GM18507 (cell line): ENCODE measurements around the gene CTDSPL.

ENCODE experiments used
- DNase-seq: peaks from one replicate; pipeline ENCODE4 v3.0.0; 2011; ENCODE audit warnings: low read depth; ENCODE audit not compliant: insufficient read length; ENCODE audit errors: extremely low spot score
- FAIRE-seq: peaks from 2 replicates; lab custom pipeline; 2011; peaks lifted over from hg19 to GRCh38; lab: Jason Lieb, UNC

CTDSPL gene

DNA sequence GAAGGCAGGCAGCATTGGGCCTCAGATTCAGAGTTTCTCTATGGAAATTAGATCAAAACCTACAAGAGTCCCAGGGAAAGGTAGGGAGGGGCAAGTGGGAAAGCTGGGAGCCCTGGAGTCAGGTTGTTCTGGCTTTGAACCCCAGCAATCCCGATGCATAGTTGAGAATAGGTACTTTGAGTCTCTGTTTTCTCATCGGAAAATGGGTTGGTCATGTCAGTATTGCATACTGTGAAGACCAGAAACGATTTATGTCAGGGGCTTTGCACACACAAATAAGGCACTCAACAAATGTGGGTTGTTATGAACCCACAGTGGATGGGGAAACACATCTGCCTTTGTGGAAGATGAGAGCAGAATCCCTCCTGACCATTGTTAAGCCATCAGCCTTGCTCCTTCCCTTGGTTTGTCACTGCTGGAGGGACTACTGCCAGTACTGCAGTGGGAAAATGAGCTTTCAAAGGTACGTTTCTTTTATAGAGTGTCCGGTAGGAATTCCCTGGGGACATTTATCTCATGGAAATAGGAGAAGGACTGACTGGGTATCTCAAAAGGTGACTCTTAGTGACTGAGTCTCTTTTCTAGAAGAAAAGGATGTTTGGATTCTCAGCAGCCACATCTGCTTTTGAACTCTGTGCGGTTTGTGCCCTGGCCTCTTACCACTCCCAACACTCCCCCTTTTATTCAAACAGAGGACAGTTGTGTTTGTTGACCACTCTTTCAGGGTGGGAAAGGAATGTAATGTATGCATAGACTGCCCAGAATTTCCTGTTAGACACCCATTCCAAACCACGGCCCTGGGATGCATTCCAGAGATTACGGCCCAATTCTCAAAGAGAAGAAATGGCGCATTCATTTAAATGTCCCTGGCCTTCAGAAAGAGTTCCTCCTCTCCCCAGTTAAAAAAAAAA, 74.3 kb downstream of the CTDSPL start:
- FAIRE-seq (no peak), DNase-seq (no peak)

DNA sequence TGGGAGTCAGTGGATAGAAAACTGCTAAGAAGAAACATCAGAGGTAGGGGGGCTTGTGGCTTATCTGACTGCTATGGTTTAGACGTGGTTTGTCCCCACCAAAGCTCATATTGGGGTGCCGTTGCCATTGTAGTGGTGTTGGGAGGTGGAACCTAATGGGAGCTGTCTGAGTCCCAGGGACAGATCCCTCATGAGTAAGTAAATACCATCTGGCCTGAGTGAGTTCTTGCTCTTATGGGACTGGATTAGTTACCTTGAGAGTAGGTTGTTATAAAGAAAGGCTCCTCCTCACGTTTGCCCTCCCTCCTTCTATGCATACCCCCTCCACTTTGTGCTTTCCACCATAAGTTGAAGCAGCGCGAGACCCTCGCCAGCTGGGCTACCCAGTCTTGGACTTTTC, 75.5 kb downstream of the CTDSPL start:
- DNase-seq (no peak), FAIRE-seq (no peak)

DNA sequence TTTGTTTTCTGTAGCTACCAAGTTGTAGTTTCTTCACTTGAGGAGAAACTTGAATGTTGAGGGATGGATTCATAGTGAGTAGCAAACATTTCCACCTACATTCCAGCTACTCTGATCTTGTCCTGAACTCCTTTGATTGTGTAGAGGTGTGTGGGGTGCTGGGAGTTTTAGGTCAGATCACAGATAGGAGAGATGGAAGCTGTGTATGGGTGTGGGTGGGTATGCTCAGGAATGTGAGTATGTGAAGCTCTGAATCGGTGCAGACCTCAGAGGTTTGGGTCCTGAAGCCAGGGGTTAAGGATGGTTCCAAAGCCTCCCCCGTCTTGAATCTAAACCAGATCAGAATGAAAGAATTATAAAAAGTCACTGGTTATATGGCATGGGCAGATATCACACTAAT, 76.3 kb downstream of the CTDSPL start:
- no peak for FAIRE-seq

DNA sequence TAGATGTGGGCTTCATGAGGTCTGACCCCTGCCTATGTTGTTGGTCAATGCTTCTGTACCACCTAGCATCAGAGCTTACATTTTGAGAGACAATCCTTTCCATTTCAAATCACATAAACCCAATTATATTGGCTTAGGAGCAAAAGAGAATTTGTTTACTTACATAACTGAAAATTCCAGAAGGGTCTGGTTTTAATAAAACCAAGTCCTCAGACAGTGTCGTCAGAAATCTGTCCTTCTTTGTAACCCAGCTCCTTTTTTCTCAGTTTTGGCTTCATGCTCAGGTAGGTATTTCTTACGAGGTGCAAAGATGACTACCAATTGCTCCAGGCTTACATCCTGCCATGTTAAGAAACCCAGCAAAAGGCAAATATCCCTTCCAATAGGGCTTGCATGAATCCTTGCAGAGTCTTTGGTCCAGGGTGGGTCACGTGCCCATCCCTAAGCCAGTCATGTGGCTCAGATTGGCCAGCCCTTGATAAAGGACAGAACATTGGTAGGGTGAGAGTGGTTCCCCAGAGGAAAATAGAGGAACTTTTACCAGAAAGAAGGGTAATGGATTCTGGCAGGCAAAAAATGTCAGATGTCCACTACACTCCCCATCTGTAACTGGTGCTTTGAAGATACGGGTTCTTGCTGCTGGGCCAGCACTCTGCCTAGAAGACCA, 78.7 kb downstream of the CTDSPL start:
- no peak for FAIRE-seq
- DNase-seq: no peak

More for the DNA sequence above, 76.3 kb downstream of the CTDSPL start:
- DNase-seq: no peak

DNA sequence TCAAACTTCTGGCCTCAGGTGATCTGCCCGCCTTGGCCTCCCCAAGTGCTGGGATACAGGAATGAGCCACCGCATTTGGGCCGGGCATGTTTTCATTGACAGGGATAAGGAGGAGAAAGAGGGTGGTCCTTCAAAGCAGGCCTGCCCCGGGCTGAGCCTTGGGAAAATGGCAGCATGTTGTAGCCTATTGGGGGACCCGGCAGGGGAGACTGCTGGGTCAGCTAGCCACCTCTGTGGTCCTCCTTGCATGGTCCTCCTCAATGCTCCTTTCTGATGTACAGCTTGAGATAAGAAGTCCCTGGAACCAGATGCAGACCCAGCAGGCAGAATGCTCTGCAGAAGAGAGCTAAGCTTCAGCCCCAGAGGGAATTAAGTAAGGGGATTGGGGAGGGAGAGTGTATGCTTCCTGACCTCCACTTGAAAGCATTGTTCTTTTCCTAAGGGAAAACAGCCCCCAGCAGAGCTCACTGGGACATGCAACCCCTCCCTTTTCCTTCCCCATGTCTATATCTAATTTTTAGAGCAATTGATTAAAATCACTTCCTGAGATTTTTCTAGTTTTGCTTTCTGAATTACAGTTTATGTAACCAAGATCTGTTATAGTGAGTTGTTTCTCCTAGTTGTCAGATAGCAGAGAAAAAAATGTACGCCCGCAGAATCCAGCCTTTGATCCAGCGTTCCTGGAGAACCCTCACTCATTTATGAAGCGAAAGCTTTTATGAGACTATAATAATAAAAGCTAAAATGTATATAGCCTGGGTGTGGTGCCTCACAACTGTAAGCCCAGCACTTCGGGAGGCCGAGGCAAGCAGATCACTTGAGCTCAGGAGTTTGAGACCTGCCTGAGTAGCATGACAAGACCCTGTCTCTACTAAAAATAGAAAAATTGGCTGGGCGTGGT, 80.2 kb downstream of the CTDSPL start:
- no peak for DNase-seq
- no peak for FAIRE-seq

DNA sequence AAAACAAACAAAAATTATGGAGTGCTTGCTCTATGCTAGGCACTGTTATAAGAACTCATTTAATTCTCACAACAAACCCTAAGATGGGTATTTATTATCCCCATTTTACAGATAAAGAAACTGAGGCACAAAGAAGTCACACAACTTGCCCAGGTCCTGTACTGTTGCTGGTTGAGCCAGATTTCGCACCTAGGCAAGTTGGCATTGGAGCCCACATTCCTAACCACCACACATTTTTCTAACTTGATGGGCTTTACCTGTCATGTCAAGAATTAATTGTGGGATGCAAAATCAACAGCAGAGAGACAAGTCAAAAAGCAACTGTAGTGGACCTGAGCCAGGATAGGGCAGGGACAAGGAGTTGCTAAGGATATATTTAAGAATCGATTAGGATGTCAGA, 81.0 kb downstream of the CTDSPL start:
- FAIRE-seq (no peak), DNase-seq (no peak)

DNA sequence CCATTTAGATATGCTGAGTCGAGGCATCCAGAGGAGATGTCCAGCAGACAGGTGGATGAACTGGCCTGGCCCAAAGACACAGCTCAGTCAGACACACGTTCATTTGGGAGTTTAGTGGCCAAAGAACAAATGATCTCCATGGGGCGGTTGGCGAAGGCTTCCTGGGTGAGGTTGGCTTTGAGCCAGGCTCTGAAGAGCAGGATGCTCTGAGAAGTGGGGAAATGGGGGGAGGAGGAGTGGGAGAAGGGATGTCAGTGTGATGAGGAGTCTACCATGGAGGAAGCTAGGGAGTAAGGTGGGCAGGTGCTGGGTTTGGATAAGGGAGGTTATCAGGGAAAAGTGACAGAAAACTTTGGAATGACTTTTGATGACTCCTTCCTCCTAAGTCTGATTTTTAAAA, 81.4 kb downstream of the CTDSPL start:
- DNase-seq: no peak
- no peak for FAIRE-seq

DNA sequence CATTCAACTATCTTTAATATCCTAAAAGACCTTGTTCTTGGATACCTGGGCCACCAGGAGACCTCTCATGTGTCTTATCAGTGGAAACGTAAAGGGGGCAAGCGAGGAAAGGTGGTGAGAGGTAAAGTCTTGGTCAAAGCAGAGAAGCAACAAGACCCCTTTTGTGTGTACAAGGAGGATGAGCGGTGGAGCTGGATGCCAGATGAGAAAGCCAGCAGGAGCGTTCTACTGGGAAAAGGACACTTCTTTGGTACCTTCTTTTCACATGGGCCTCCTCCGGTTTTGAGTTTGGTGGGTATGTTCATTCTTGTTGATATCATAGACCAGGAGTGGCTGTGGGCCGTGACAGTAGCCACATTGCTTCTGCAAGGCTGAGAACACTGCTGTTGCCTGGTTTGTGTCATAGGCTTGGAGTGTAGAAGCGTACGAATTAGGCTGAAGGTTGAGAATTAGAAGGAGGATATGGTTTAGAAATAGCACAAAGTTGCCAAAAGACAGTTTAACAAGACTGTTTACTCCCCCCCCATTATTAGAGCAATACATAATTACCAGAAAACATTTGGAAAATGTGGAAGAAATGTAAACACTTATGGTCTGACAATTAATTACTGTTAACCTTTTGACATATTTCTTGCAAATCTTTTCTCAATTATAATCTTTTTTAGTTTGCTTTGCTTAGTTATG, 82.1 kb downstream of the CTDSPL start:
- FAIRE-seq: no peak

DNA sequence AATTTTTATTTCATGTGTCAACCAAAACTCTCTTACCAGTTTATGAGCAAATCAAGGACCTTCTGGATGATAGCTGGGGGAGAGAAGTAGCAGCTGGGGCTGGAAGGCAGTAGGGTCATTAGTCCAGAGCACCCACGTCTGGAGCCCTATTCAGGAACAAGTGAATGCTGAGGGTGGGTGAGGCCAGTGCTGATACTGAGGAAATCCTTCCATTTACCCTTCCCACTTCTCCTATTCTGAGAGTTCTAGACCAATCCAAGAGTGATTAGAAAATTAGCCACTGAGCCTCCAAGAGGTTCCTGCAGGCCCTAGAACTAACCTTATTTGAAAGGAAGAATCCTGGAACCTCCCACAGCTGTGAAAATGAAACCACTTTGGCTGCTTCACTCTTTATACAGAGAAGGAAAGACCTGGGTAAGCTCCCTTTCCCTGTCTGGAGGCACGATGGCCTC, 82.7 kb downstream of the CTDSPL start:
- DNase-seq (no peak), FAIRE-seq (no peak)

More for the DNA sequence above, 82.1 kb downstream of the CTDSPL start:
- DNase-seq: no peak

DNA sequence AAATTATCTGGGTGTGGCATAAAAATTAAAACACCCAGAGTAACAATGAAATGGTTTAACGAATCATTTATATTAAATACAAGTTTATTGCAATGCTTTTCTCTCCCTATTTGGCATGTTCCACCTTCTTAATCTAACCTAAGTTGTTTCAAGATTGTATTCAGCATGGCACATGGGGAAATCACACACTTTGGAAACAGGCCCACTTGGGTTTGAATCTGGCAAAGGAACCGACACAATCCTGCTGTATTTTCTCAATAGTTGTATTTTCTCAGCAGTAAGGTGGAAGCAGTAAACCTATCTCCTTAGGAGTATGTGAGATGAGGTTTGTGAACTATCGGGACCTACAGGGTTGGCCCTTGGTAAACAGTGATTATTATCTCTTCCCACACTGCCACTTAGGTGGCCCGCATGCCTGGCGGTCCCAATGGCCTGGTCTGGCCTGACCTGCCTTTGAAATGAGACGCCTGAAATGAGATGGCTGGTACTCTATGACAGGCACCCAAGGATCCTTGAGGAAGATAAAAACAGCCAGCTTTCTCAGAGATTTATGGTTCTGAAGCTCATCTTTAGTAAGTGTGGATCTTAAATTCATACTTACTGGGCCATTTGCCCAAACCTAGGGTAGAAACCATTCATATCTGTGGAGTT, 83.6 kb downstream of the CTDSPL start:
- DNase-seq (no peak), FAIRE-seq (no peak)

DNA sequence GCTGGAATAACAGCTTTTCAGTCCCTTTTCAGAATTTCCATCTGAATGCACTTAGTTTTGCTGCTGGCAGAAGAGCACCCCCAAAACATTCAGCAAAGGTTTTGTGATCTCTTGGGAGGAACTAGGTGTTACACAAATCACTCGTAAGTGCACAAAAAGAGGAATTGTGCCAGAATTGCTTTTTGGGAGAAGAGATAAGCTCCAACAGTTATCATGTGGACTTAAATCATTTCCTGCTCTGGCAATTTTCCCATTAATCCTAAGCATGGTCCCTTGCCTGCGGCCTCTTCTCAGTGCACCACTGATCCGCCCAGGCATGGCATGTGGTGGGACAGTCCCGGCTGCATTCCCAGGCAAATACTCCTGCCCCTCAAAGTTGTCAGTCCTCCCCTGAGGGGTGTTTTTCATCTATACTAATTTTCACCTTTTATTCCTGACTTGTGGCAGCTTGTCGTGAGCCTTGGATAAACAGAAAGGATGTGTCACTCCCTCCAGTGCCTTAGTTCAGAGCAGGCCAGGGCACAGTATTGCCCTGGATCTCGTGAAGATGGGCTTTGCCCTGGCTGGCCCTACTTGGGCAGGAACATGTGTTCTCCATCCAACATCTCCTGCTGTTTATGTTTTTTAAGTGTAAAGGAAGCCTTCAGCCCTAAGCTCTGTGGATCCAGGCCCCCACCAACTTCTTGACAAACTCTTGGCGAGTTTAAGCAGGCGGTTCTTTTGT, 84.3 kb downstream of the CTDSPL start:
- DNase-seq (no peak), FAIRE-seq (no peak)

DNA sequence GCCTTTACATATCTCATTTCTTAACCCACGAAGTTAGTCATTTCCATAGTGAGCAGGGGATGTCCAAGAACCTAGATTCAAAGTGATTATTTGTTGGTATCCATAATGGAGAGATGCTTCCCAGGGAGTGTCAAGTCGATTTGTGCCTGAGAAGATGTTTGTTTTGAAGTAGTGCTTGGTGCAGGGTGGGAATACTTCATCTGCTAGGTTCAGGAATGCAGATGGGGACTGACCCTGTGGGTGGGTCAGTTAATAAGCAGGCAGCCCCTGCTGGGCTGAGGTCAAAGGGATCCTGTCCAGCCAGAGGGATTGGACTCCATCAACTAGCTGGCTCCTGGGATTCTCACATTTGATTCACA, 84.8 kb downstream of the CTDSPL start:
- FAIRE-seq (no peak), DNase-seq (no peak)

DNA sequence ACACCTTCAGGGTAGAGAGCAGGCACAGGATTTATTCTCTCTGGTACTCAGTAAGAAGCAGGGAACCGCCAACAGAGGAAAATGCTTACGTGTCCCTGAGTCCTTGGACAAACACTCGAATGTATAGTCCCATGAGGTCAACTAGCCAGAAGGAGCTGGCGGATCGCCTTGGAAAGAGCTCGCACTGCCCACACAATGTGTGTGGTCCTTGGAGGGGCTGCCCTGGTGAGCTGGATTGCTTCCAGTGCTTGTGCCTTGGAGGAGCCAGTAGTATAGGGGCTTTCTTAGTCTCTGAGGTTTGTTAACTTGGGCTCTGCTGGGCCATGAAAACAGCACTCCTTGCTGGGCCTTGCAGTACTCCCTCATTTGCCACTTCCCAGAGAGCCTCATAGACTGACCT, 88.2 kb downstream of the CTDSPL start:
- DNase-seq: no peak

DNA sequence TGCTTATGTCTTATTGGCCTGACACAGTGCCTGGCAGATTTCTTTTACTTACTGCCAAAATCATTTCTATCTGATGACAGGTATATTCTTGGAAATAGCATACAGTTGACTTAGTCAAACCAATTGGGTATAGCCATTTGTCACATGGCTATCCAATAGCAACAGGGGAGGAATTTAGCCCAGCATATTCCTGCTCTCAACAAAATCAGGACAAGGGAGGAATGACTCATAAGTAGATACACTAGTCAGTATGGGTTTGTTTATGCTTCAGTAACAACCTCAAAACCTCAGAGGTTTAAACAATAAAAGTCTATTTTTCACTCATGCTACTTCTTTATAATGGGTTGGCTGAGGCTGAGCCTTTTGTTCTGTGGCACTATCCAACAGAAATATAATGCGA, 90.9 kb downstream of the CTDSPL start:
- DNase-seq: no peak
- FAIRE-seq: no peak

More for the DNA sequence above, 88.2 kb downstream of the CTDSPL start:
- no peak for FAIRE-seq

DNA sequence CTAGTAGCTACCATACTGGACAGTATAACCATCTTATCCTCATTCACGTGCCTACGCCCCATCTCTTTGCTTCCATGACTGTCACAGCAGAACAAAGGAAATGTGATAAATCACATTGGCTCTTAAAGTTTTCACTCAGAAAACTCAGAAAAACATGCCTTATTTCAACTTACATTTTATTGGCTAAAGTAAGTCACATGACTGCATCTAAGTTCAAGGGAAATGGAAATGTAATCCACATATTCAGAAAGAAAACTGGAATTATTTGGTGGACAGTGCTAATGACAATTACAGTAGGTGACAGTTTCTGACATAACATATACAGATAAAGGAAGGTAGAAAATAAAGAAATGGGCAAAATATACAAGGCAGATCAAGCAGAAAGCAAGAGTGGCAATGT, 91.5 kb downstream of the CTDSPL start:
- no peak for DNase-seq
- FAIRE-seq: no peak

DNA sequence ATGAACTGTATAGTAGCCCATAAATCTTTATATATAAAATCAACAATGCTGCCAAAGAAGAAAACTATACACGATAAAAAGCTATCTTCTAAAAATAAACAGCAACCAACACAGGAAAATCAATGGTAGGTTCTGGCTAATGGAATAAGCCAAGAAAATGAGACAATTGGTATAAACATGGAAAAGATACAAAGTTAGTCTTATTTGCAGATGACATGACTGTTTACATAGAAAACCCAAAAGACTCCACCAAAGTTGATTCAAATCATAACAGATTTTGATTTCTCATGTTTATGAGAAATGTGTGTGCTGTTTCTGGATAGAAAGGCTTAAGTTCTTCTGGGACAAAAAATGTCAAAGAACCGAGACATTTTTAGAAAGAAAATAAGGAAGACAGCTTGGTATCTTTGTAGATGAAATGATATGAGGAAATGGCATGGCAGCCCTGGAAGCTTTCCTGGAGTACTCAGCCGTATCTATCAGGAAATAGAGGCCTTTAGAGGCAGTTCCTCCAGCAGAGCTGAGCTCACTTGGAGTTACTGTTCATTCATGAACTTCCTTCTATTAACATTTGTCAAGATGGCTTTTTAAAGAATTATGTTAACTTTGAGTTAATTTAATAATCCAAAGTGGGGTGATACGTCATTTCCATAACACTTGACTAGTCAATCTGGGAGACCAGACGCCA, 92.2 kb downstream of the CTDSPL start:
- FAIRE-seq (no peak), DNase-seq (no peak)

DNA sequence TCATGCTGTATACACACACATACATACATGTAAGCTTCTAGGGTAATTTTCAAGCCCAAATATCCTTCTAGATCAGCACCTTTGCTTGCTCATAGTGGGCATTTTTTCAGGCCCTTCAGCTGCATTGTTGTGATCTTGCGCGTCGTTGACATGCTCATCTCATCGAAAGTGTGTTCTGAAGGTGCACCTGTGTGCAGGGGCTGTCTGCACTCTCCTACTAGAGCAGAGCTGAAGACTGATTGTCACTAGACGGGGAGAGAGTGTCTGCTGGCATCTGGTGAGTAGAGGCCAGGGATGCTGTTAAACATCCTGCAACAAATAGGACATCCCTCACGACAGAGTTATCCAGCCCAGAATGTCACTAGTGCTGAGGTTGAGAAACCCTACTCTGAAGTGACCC, 93.2 kb downstream of the CTDSPL start:
- FAIRE-seq (no peak), DNase-seq (no peak)
